HG02763 (cell line): ENCODE data around the gene ZNF583.

ENCODE experiments used
- ATAC-seq: cut with Tn5 transposase; IDR thresholded peaks from one replicate; pipeline ENCODE4 v1.9.1; 2021; ENCODE audit warnings: mild to moderate bottlenecking, moderate library complexity; ENCODE audit not compliant: unreplicated experiment

The ZNF583 gene

GRCh38 chr19:56441206-56441792 lies 37.2 kb downstream of the ZNF583 start:
- ATAC-seq = no peak

GRCh38 chr19:56474308-56474707 lies 70.2 kb downstream of the ZNF583 start:
- no peak for ATAC-seq

GRCh38 chr19:56476093-56476492 lies 72.0 kb downstream of the ZNF583 start:
- ATAC-seq = no peak
